Tibial nerve (tissue), 3 donors: Measurements from ENCODE around the gene DAAM2.

Experiments used
- EP300 ChIP-seq, 2 donors: sonication (generic); formaldehyde crosslinking; IDR thresholded peaks; one replicate each; pipeline ENCODE4 v1.6.1; 2017; ENCODE audit warnings: antibody characterized with exemption in 2 of 2, mild to moderate bottlenecking in 1 of 2
- POLR2A ChIP-seq, 2 donors: fragments of 450-650 bp; IDR thresholded peaks; one replicate each; pipeline ENCODE4 v1.6.1; 2017; ENCODE audit warnings: antibody characterized with exemption in 2 of 2, mild to moderate bottlenecking in 2 of 2, moderate library complexity in 2 of 2

- TF ChIP-seq POLR2A (IDR thresholded peaks at IDR 0.05) = no peak
- TF ChIP-seq EP300 (IDR thresholded peaks at IDR 0.05) = no peak
Observed at GRCh38 chr6:39819676-39820075, 27.5 kb downstream of the DAAM2 start.
